HepG2 (cell line): ENCODE results near the gene GRM7. TPM values are rescaled to one million over a fixed set of nuclear protein-coding genes. Genes with fewer than 3 reads are reported as not detected.

ENCODE experiments used
- ATAC-seq: fragments of 200-7000 bp; cut with Tn5 transposase; 3 replicates; pipeline ENCODE4 v1.9.1; 2020; ENCODE audit warnings: mild to moderate bottlenecking, moderate library complexity
- BruUV-seq: library from RNA; stranded (reverse); fragments of 400-500 nt; replicated peaks from 2 replicates; lab custom pipeline; 2021; lab: Mats Ljungman, UMichigan
- CTCF ChIA-PET: fragments of 300-600 bp; formaldehyde crosslinking; extraction: SDS; loops from one replicate; lab custom pipeline; 2021; ENCODE audit warnings: low total read pairs, inconsistent platforms, low intra/inter-chr PET ratio; lab: Yijun Ruan, JAX
- POLR2A ChIA-PET: fragments of 350-600 bp; sonication (Branson Sonifier 250); formaldehyde crosslinking; loops from one replicate; lab custom pipeline; 2020; ENCODE audit warnings: antibody characterized with exemption, inconsistent platforms; lab: Yijun Ruan, JAX
- DNase-seq: peaks from one replicate; pipeline ENCODE4 v3.0.0-alpha.2; 2015; ENCODE audit warnings: low spot score
- FAIRE-seq: peaks from 3 replicates; lab custom pipeline; 2011; peaks lifted over from hg19 to GRCh38; lab: Jason Lieb, UNC
- H2AFZ ChIP-seq: one replicate; pipeline ENCODE4 v1.6.1; 2011; ENCODE audit warnings: low read length, inconsistent platforms
- H3K27ac ChIP-seq: fragments of 300-600 bp; 3 replicates; pipeline ENCODE4 v1.8.0; 2011; ENCODE audit warnings: mixed run types, mild to moderate bottlenecking, mixed read lengths, low read length, inconsistent platforms; ENCODE audit not compliant: insufficient read depth; ENCODE audit errors: extremely low read length
- H3K27me3 ChIP-seq, 2 experiments: fragments of 200-600 bp in 1 of 2; 2 replicates in 1 of 2; 3 replicates in 1 of 2; pipeline versions ENCODE4 v1.6.0 to v1.8.0; 2011; ENCODE audit warnings: low read length in 2 of 2, mild to moderate bottlenecking in 2 of 2, moderate library complexity in 2 of 2, inconsistent platforms in 1 of 2; ENCODE audit not compliant: insufficient read depth in 2 of 2, control insufficient read depth in 1 of 2
- H3K36me3 ChIP-seq, 2 experiments: fragments of 200-600 bp in 1 of 2; replicated peaks in 1 of 2; 2 replicates in 1 of 2; 3 replicates in 1 of 2; pipeline versions ENCODE4 v1.5.1 to v1.8.0; 2011; ENCODE audit warnings: low read length in 2 of 2, inconsistent platforms in 1 of 2; ENCODE audit not compliant: insufficient read depth in 2 of 2, control insufficient read depth in 1 of 2
- H3K4me1 ChIP-seq: 2 replicates; pipeline ENCODE4 v1.5.1; 2012; ENCODE audit warnings: low read length, inconsistent platforms; ENCODE audit not compliant: insufficient read depth
- H3K4me2 ChIP-seq: 2 replicates; pipeline ENCODE4 v1.6.0; 2011; ENCODE audit warnings: low read depth, low read length, inconsistent platforms
- H3K4me3 ChIP-seq, 3 experiments: fragments of 200-600 bp in 1 of 3; sonication (generic), shearing (Covaris generic) in 1 of 3; replicated peaks in 1 of 3; 2 replicates each; pipeline ENCODE4 v1.5.1; 2011 to 2016; ENCODE audit warnings: low read length in 3 of 3, inconsistent platforms in 2 of 3, low read depth in 2 of 3, mild to moderate bottlenecking in 2 of 3, control low read depth in 1 of 3, mixed read lengths in 1 of 3; ENCODE audit not compliant: insufficient read depth in 1 of 3
- H3K79me2 ChIP-seq: one replicate; pipeline ENCODE4 v1.6.1; 2011; ENCODE audit warnings: low read length, inconsistent platforms; ENCODE audit not compliant: insufficient read depth
- H3K9ac ChIP-seq: 2 replicates; pipeline ENCODE4 v1.6.0; 2011; ENCODE audit warnings: mild to moderate bottlenecking, low read depth, low read length, inconsistent platforms; ENCODE audit not compliant: insufficient read depth
- H3K9me3 ChIP-seq: 2 replicates; pipeline ENCODE4 v1.5.1; 2012; ENCODE audit warnings: mild to moderate bottlenecking, low read length
- H4K20me1 ChIP-seq: 2 replicates; pipeline ENCODE4 v1.6.0; 2011; ENCODE audit warnings: inconsistent platforms, mild to moderate bottlenecking, low read length, moderate library complexity; ENCODE audit not compliant: insufficient read depth
- CEBPG ChIP-seq: IDR thresholded peaks from 2 replicates; pipeline ENCODE4 v1.6.1; 2016
- DNMT3B ChIP-seq: conservative IDR thresholded peaks from 2 replicates; pipeline ENCODE4 v1.6.1; 2016; ENCODE audit warnings: missing biosample characterization, control low read depth
- KLF6 ChIP-seq: IDR thresholded peaks from 2 replicates; pipeline ENCODE4 v1.8.0; 2016; ENCODE audit warnings: missing biosample characterization, missing genetic modification reagents
- NFE2 ChIP-seq: sonication (generic); formaldehyde crosslinking; IDR thresholded peaks from 2 replicates; pipeline ENCODE4 v1.4.0; 2020; ENCODE audit warnings: missing genetic modification reagents
- REPIN1 ChIP-seq: sonication (generic); formaldehyde crosslinking; IDR thresholded peaks from 2 replicates; pipeline ENCODE4 v1.8.0; 2022; ENCODE audit warnings: missing genetic modification reagents, low read depth, mild to moderate bottlenecking, borderline replicate concordance
- SAP130 ChIP-seq: IDR thresholded peaks from 2 replicates; pipeline ENCODE4 v1.6.1; 2016; ENCODE audit warnings: low read depth
- TFDP2 ChIP-seq: sonication (generic); formaldehyde crosslinking; IDR thresholded peaks from 2 replicates; pipeline ENCODE4 v1.4.0; 2020; ENCODE audit warnings: missing genetic modification reagents
- TSC22D2 ChIP-seq: sonication (generic); formaldehyde crosslinking; IDR thresholded peaks from 2 replicates; pipeline ENCODE4 v1.5.1; 2020; ENCODE audit warnings: missing genetic modification reagents, mild to moderate bottlenecking, borderline replicate concordance
- ZBTB8A ChIP-seq: sonication (generic); formaldehyde crosslinking; IDR thresholded peaks from 2 replicates; pipeline ENCODE4 v1.4.0; 2020; ENCODE audit warnings: mild to moderate bottlenecking, low read depth, missing genetic modification reagents, borderline replicate concordance
- ZNF446 ChIP-seq: sonication (generic); formaldehyde crosslinking; IDR thresholded peaks from 2 replicates; pipeline ENCODE4 v1.5.0; 2020; ENCODE audit warnings: mild to moderate bottlenecking, missing genetic modification reagents
- ZNF512 ChIP-seq: sonication (generic); formaldehyde crosslinking; IDR thresholded peaks from 2 replicates; pipeline ENCODE4 v1.4.0; 2020; ENCODE audit warnings: mild to moderate bottlenecking, missing genetic modification reagents
- ZNF557 ChIP-seq: sonication (generic); formaldehyde crosslinking; IDR thresholded peaks from 2 replicates; pipeline ENCODE4 v1.4.0; 2020; ENCODE audit warnings: missing genetic modification reagents
- ZNF597 ChIP-seq: sonication (generic); formaldehyde crosslinking; IDR thresholded peaks from 2 replicates; pipeline ENCODE4 v1.5.0; 2020; ENCODE audit warnings: missing genetic modification reagents
- ZSCAN5A ChIP-seq: sonication (generic); formaldehyde crosslinking; IDR thresholded peaks from 2 replicates; pipeline ENCODE4 v1.8.0; 2022; ENCODE audit warnings: mild to moderate bottlenecking, missing genetic modification reagents, borderline replicate concordance
- WGBS: methylation state at CpG from one replicate; pipeline ENCODE4 v1.1.6; 2017; ENCODE audit warnings: low lambda C conversion rate; 5-methylcytosine and 5-hydroxymethylcytosine counted together
- in situ Hi-C: cut with HindIII; loops from 2 replicates; pipeline ENCODE4 v1.10.0; 2017; ENCODE audit warnings: low pct_unique_long_range_greater_than_20kb; ENCODE audit not compliant: extremely low pct_ligation_motif_present
- intact Hi-C: fragments of 100-400 bp; cut with micrococcal nuclease; formaldehyde crosslinking; loops from one replicate; pipeline ENCODE4 v1.10.0; 2022; ENCODE audit not compliant: unreplicated experiment
- polyA plus RNA-seq, 8 experiments: library from polyadenylated mRNA; depleted of rRNA in 3 of 8; stranded (reverse) in 7 of 8; unstranded in 1 of 8; fragments of >200 nt; fragmentation: Illumina TruSeq in 4 of 8; extraction: Trizol in 4 of 8; gene quantifications; 2 replicates each; pipeline versions ENCODE4 v1.2.1 to v1.2.3, GENCODE V29; 2011 to 2016; ENCODE audit warnings: low read depth in 4 of 8, missing spikeins in 1 of 8, mixed read lengths in 1 of 8; ENCODE audit not compliant: insufficient read depth in 1 of 8
- total RNA-seq, 5 experiments: library from RNA; depleted of rRNA; stranded (reverse); fragments of >200 nt; fragmentation: Illumina TruSeq; extraction: Trizol; gene quantifications; 2 replicates each; pipeline ENCODE4 v1.2.3, GENCODE V29; 2016; ENCODE audit warnings: low read depth in 1 of 5

GRM7 gene
- total and polyA plus RNA-seq, 2 of the 13 experiments (the other 11 are each of a cell fraction or from before 2014, with no cell fraction given): not detected

- POLR2A ChIA-PET: no interaction called here
- no peaks in the 10 kb centered on the region for H4K20me1 ChIP-seq
- no peak for TF ChIP-seq SAP130 (CRISPR knock-in tag)
- no peak for TF ChIP-seq ZSCAN5A (CRISPR knock-in tag)
- no peak for TF ChIP-seq CEBPG (CRISPR knock-in tag)
- no peak for TF ChIP-seq REPIN1
- no peak for TF ChIP-seq DNMT3B
- H2AFZ ChIP-seq: no peak overlapping the region
- intact Hi-C loops (no loop called here), in situ Hi-C loops (no loop called here)
- H3K79me2 ChIP-seq: no peaks in the 10 kb centered on the region
- DNase-seq (no peak), FAIRE-seq (no peak), ATAC-seq (no peak)
- H3K27ac ChIP-seq: no peak overlapping the region
- H3K4me2 ChIP-seq: no peak overlapping the region
- no TSS peak for BruUV-seq
- no peaks in the 10 kb centered on the region for H3K36me3 ChIP-seq
- no peaks in the 10 kb centered on the region for H3K4me1 ChIP-seq
- no peak overlapping the region for H3K9ac ChIP-seq
- H3K4me3 ChIP-seq: no peak overlapping the region
- peaks cover 76% of the 10 kb centered on the region for H3K9me3 ChIP-seq
- 7% methylated on average over 1 of the region's 1 CpG for WGBS
- CTCF ChIA-PET: no interaction called here
- H3K27me3 ChIP-seq: no peaks in the 10 kb centered on the region
These were observed 822.5 kb downstream of the GRM7 start for GRCh38 chr3:7683426-7683825.

- Histone ChIP-seq H2AFZ (no peak overlapping the region), H3K79me2 (no peaks in the 10 kb centered on the region), H3K4me1 (no peaks in the 10 kb centered on the region), H3K9me3 (peaks cover 75% of the 10 kb centered on the region), H3K27ac (no peak overlapping the region), H3K36me3 (no peaks in the 10 kb centered on the region), H3K9ac (no peak overlapping the region), H3K4me2 (no peak overlapping the region), H4K20me1 (no peaks in the 10 kb centered on the region), H3K27me3 (no peaks in the 10 kb centered on the region), H3K4me3 (no peak overlapping the region)
- in situ Hi-C loops: no loop called here
- no TSS peak for BruUV-seq
- WGBS: 0% methylated on average over 1 of the region's 1 CpG
- intact Hi-C loops: no loop called here
- DNase-seq: no peak
- CTCF ChIA-PET: no interaction called here
- FAIRE-seq: no peak
- ATAC-seq: no peak
- POLR2A ChIA-PET: no interaction called here
- TF ChIP-seq ZNF597: no peak
- TF ChIP-seq TSC22D2 (CRISPR knock-in tag): no peak
- TF ChIP-seq ZNF446 (CRISPR knock-in tag): no peak
- TF ChIP-seq KLF6 (CRISPR knock-in tag): no peak
- TF ChIP-seq ZNF512 (CRISPR knock-in tag): no peak
- TF ChIP-seq TFDP2 (CRISPR knock-in tag): no peak
- TF ChIP-seq ZNF557 (CRISPR knock-in tag): no peak
- no peak for TF ChIP-seq ZBTB8A (CRISPR knock-in tag)
- no peak for TF ChIP-seq NFE2 (CRISPR knock-in tag)
These were observed 823.3 kb downstream of the GRM7 start for GRCh38 chr3:7684182-7684715.
